BLaER1 (cell line): ENCODE results near the gene RPL3.

Source experiments
- H3K27ac ChIP-seq: shearing (Covaris generic); formaldehyde crosslinking; 2 replicates; pipeline ENCODE4 v1.8.1; 2022
- H3K27me3 ChIP-seq: shearing (Covaris generic); formaldehyde crosslinking; 2 replicates; pipeline ENCODE4 v1.8.1; 2022
- H3K36me3 ChIP-seq: shearing (Covaris generic); formaldehyde crosslinking; 2 replicates; pipeline ENCODE4 v1.8.1; 2022
- H3K4me1 ChIP-seq: shearing (Covaris generic); formaldehyde crosslinking; 2 replicates; pipeline ENCODE4 v1.8.1; 2022
- H3K4me2 ChIP-seq: shearing (Covaris generic); formaldehyde crosslinking; 2 replicates; pipeline ENCODE4 v1.8.1; 2022
- H3K4me3 ChIP-seq: shearing (Covaris generic); formaldehyde crosslinking; 2 replicates; pipeline ENCODE4 v1.8.1; 2022
- H3K9ac ChIP-seq: shearing (Covaris generic); formaldehyde crosslinking; 2 replicates; pipeline ENCODE4 v1.8.1; 2022
- H3K9me3 ChIP-seq: shearing (Covaris generic); formaldehyde crosslinking; 2 replicates; pipeline ENCODE4 v1.8.1; 2022
- H4K20me1 ChIP-seq: shearing (Covaris generic); formaldehyde crosslinking; 2 replicates; pipeline ENCODE4 v1.8.1; 2022
- Cebpa-rat ChIP-seq: shearing (Covaris generic); IDR thresholded peaks from 2 replicates; pipeline ENCODE4 v1.8.1; 2022

RPL3 gene

GRCh38 chr22:39318507-39319283 is 728 bp downstream of the RPL3 start:
- H3K4me1 ChIP-seq, result peaks cover 54% of the 10 kb centered on the region
- TF ChIP-seq Cebpa-rat, result no peak
- peaks cover 49% of the 10 kb centered on the region for H3K36me3 ChIP-seq
- H3K27me3 ChIP-seq, result no peaks in the 10 kb centered on the region
- H3K9ac ChIP-seq, result peak overlapping the region; percentile 99
- H3K27ac ChIP-seq, result peak overlapping the region; percentile 98
- peaks cover 56% of the 10 kb centered on the region for H4K20me1 ChIP-seq
- H3K4me3 ChIP-seq, result peak overlapping the region; percentile 87
- H3K4me2 ChIP-seq, result peak overlapping the region; percentile 96
- no peaks in the 10 kb centered on the region for H3K9me3 ChIP-seq

- no peaks in the 10 kb centered on the region for H3K27me3 ChIP-seq
- H3K4me3 ChIP-seq, result peak overlapping the region; percentile 87
- H3K36me3 ChIP-seq, result peaks cover 57% of the 10 kb centered on the region
- peaks cover 61% of the 10 kb centered on the region for H3K4me1 ChIP-seq
- H3K9ac ChIP-seq, result peak overlapping the region; percentile 99
- no peaks in the 10 kb centered on the region for H3K9me3 ChIP-seq
- peak overlapping the region; percentile 98 for H3K27ac ChIP-seq
- peak overlapping the region; percentile 96 for H3K4me2 ChIP-seq
- TF ChIP-seq Cebpa-rat, result no peak
- peaks cover 63% of the 10 kb centered on the region for H4K20me1 ChIP-seq
These were observed 1.5 kb downstream of the RPL3 start for GRCh38 chr22:39317775-39318506.

GRCh38 chr22:39317084-39317774 is 2.2 kb downstream of the RPL3 start:
- Histone ChIP-seq H3K4me3 (peak overlapping the region; percentile 87), H3K4me1 (peaks cover 68% of the 10 kb centered on the region), H3K27me3 (no peaks in the 10 kb centered on the region), H3K9me3 (no peaks in the 10 kb centered on the region), H4K20me1 (peaks cover 70% of the 10 kb centered on the region), H3K4me2 (peak overlapping the region; percentile 96), H3K27ac (peak overlapping the region; percentile 98), H3K9ac (peak overlapping the region; percentile 99), H3K36me3 (peaks cover 64% of the 10 kb centered on the region)
- no peak for TF ChIP-seq Cebpa-rat

- Histone ChIP-seq H3K36me3 (peaks cover 71% of the 10 kb centered on the region), H3K4me1 (peaks cover 75% of the 10 kb centered on the region), H3K4me3 (peak overlapping the region; percentile 87), H4K20me1 (peaks cover 77% of the 10 kb centered on the region), H3K9ac (peak overlapping the region; percentile 99), H3K9me3 (no peaks in the 10 kb centered on the region), H3K27me3 (no peaks in the 10 kb centered on the region), H3K4me2 (peak overlapping the region; percentile 96), H3K27ac (peak overlapping the region; percentile 98; the same call in 1 of the 2 replicates)
- no peak for TF ChIP-seq Cebpa-rat
These were observed 2.9 kb downstream of the RPL3 start for GRCh38 chr22:39316440-39317083.

- Histone ChIP-seq H3K27me3 (no peaks in the 10 kb centered on the region), H3K4me3 (0 out of 2 replicates have a peak overlapping the region, but pooled peaks have one; percentile 87), H3K9ac (peak overlapping the region; percentile 99; the same call in 1 of the 2 replicates), H3K4me2 (peak overlapping the region; percentile 96), H4K20me1 (peaks cover 89% of the 10 kb centered on the region), H3K27ac (no peak overlapping the region), H3K9me3 (no peaks in the 10 kb centered on the region), H3K4me1 (peaks cover 82% of the 10 kb centered on the region), H3K36me3 (peaks cover 82% of the 10 kb centered on the region)
- no peak for TF ChIP-seq Cebpa-rat
These were observed 4.0 kb downstream of the RPL3 start for GRCh38 chr22:39315389-39315788.

- H3K4me3 ChIP-seq, result no peak overlapping the region
- no peaks in the 10 kb centered on the region for H3K27me3 ChIP-seq
- H3K9me3 ChIP-seq, result no peaks in the 10 kb centered on the region
- no peak overlapping the region for H3K27ac ChIP-seq
- H3K9ac ChIP-seq, result peak overlapping the region; percentile 15; the same call in 1 of the 2 replicates
- peaks cover 90% of the 10 kb centered on the region for H3K4me1 ChIP-seq
- peaks cover 98% of the 10 kb centered on the region for H4K20me1 ChIP-seq
- peak overlapping the region; percentile 96 for H3K4me2 ChIP-seq
- H3K36me3 ChIP-seq, result peaks cover 91% of the 10 kb centered on the region
- no peak for TF ChIP-seq Cebpa-rat
These were observed 5.0 kb downstream of the RPL3 start for GRCh38 chr22:39314251-39314971.

- Histone ChIP-seq H3K9ac (peak overlapping the region; percentile 43; the same call in 1 of the 2 replicates), H4K20me1 (peaks cover 100% of the 10 kb centered on the region), H3K4me3 (no peak overlapping the region), H3K36me3 (peaks cover 99% of the 10 kb centered on the region), H3K4me1 (peaks cover 100% of the 10 kb centered on the region), H3K9me3 (no peaks in the 10 kb centered on the region), H3K27me3 (no peaks in the 10 kb centered on the region), H3K27ac (no peak overlapping the region), H3K4me2 (peak overlapping the region; percentile 96)
- no peak for TF ChIP-seq Cebpa-rat
These were observed 6.0 kb downstream of the RPL3 start for GRCh38 chr22:39313258-39314001.

GRCh38 chr22:39312410-39312809 is 7.0 kb downstream of the RPL3 start:
- no peak overlapping the region; the same call in 1 of the 2 replicates for H3K4me3 ChIP-seq
- H3K4me1 ChIP-seq, result peaks cover 90% of the 10 kb centered on the region
- TF ChIP-seq Cebpa-rat, result no peak
- no peaks in the 10 kb centered on the region for H3K27me3 ChIP-seq
- H3K4me2 ChIP-seq, result peak overlapping the region; percentile 96
- peaks cover 96% of the 10 kb centered on the region for H4K20me1 ChIP-seq
- H3K9me3 ChIP-seq, result no peaks in the 10 kb centered on the region
- 0 out of 2 replicates have a peak overlapping the region, but pooled peaks have one; percentile 13 for H3K27ac ChIP-seq
- H3K9ac ChIP-seq, result 0 out of 2 replicates have a peak overlapping the region, but pooled peaks have one; percentile 29
- peaks cover 99% of the 10 kb centered on the region for H3K36me3 ChIP-seq
